Measurements from ENCODE around the gene GMCL2.

GMCL2 gene

GRCh38 chr5:178207917-178208280 is 20.7 kb upstream of the GMCL2 start:
- H3K4me1 ChIP-seq (ENCODE audit: control insufficient read depth in 1 of 2, insufficient read depth in 1 of 2, low read depth in 1 of 2, low read length in 1 of 2), result peaks cover 15 to 25% of the 10 kb centered on the region in 2 experiments
- H3K27me3 ChIP-seq, result no peaks in the 10 kb centered on the region
- peaks cover 66% of the 10 kb centered on the region for H3K36me3 ChIP-seq
- H3K9me3 ChIP-seq, result no peaks in the 10 kb centered on the region
- TF ChIP-seq CTCF (IDR thresholded peaks at IDR 0.05), result no peak
- no peak overlapping the region for H3K4me3 ChIP-seq (ENCODE audit: low read depth in 1 of 2, low read length in 1 of 2)
- H3K27ac ChIP-seq, result peak overlapping the region; percentile 53

DNA sequence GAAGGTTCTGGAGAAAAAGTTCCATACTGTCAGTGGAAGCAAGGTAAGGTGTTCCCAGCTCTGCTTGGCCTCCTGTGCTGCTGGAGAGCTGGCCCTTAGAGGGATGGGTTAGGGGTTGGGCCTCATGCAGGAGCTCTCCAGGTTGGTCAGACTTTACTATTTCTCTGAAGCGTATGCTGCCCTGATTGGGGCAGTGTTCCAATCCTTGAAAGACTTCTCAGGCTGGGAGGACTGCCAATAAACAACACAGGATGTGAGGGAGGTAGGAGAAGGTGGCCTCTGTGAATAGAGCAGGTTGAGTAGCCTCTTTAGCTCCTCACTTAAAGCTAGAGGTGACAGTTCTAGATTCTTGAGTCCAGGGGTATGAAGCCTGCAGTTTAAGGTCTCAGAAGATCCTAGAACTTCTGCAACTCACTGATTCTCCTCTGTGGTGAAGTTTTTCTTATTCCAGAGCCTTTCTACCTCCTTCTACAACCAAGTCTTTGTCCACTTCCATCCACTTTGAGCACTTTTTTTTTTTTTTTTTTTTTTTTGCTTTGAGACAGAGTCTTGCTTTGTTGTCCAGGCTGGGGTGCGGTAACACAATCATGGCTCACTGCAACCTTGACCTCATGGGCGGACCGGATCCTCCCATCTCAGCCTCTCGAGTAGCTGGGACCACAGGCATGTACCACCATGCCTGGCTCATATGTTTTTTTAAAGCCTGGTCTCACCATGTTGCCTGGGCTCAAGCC is 20.2 kb upstream of the GMCL2 start:
- peaks cover 61% of the 10 kb centered on the region for H3K36me3 ChIP-seq
- TF ChIP-seq CTCF (IDR thresholded peaks at IDR 0.05), result no peak
- H3K4me3 ChIP-seq (ENCODE audit: low read depth in 1 of 2, low read length in 1 of 2), result no peak overlapping the region
- H3K27ac ChIP-seq, result peak overlapping the region; percentile 85
- no peaks in the 10 kb centered on the region for H3K9me3 ChIP-seq
- no peaks in the 10 kb centered on the region for H3K27me3 ChIP-seq
- peaks cover 16 to 24% of the 10 kb centered on the region in 2 experiments for H3K4me1 ChIP-seq (ENCODE audit: control insufficient read depth in 1 of 2, insufficient read depth in 1 of 2, low read depth in 1 of 2, low read length in 1 of 2)

DNA sequence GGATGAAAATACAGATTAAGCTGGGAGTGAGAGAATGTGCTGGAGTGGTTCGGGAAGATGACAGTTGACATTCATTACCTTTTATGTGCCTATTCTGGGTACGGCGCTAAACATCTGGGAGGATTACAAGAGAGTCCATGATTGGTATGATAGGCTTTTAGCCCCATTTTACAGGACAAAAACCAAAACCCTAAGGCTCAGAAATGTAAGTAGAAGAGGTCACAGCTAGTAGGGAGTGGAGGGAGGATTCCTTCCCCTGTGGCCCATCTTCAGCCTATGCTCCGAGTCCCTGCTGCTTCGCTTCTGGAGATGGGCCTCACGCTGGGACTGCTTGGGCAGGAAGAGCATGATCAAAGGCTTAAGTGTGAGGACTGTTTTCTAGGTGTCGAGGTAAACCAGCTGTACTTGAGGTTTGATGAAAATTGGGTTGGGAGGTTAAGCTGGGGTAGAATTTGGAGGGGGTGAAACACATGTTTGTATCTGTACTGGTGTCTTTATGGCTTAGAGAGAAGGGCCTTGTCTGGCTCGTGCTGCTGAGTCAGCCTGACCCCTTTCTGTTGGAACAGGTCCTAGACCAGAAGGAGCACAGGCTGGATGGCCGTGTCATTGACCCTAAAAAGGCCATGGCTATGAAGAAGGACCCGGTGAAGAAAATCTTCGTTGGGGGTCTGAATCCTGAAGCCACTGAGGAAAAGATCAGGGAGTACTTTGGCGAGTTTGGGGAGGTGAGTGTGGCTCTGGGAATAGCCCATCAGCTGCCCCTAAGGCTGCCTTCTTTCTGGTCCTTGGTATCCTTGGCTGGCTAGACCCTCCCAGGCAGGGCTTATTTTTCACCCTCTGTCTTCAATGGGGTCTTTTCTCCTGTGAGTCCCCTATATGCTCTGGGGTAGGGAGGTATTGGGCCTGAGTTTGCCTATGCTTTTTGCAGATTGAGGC is 19.3 kb upstream of the GMCL2 start:
- TF ChIP-seq CTCF (IDR thresholded peaks at IDR 0.05), result no peak
- H3K27ac ChIP-seq, result peak overlapping the region; percentile 85
- H3K4me3 ChIP-seq (ENCODE audit: low read depth in 1 of 2, low read length in 1 of 2), result peak overlapping the region; percentile 92 to 99
- no peaks in the 10 kb centered on the region for H3K27me3 ChIP-seq
- peaks cover 51% of the 10 kb centered on the region for H3K36me3 ChIP-seq
- no peaks in the 10 kb centered on the region for H3K9me3 ChIP-seq
- H3K4me1 ChIP-seq (ENCODE audit: control insufficient read depth in 1 of 2, insufficient read depth in 1 of 2, low read depth in 1 of 2, low read length in 1 of 2), result peaks cover 25 to 33% of the 10 kb centered on the region in 2 experiments

DNA sequence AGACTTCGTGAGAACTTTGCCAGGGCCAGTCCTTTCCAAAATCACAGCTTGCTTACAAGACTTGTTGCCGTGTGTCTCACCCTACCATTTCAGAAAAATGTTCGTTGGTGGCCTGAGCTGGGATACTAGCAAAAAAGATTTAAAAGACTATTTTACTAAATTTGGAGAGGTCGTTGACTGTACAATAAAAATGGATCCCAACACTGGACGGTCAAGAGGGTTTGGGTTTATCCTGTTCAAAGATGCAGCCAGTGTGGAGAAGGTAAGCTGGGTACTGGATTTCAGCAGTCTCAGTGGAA is 18.5 kb upstream of the GMCL2 start:
- Histone ChIP-seq H3K4me3 (ENCODE audit: low read depth in 1 of 2, low read length in 1 of 2) (peak overlapping the region; percentile 92 to 99), H3K9me3 (no peaks in the 10 kb centered on the region), H3K27me3 (no peaks in the 10 kb centered on the region), H3K36me3 (peaks cover 44% of the 10 kb centered on the region), H3K4me1 (ENCODE audit: control insufficient read depth in 1 of 2, insufficient read depth in 1 of 2, low read depth in 1 of 2, low read length in 1 of 2) (peaks cover 26 to 37% of the 10 kb centered on the region in 2 experiments), H3K27ac (peak overlapping the region; percentile 85)
- no peak for TF ChIP-seq CTCF (IDR thresholded peaks at IDR 0.05)

GRCh38 chr5:178204935-178205748 is 18.0 kb upstream of the GMCL2 start:
- H3K27me3 ChIP-seq, result no peaks in the 10 kb centered on the region
- peak; percentile 17 for TF ChIP-seq CTCF (IDR thresholded peaks at IDR 0.05)
- peaks cover 31 to 41% of the 10 kb centered on the region in 2 experiments for H3K4me1 ChIP-seq (ENCODE audit: control insufficient read depth in 1 of 2, insufficient read depth in 1 of 2, low read depth in 1 of 2, low read length in 1 of 2)
- peaks cover 38% of the 10 kb centered on the region for H3K36me3 ChIP-seq
- peak overlapping the region; percentile 92 to 99 for H3K4me3 ChIP-seq (ENCODE audit: low read depth in 1 of 2, low read length in 1 of 2)
- peak overlapping the region; percentile 85 for H3K27ac ChIP-seq
- no peaks in the 10 kb centered on the region for H3K9me3 ChIP-seq
